ENCODE data around the gene GRIP1.

GRCh38 chr12:66359300-66359699, 319.6 kb downstream of the GRIP1 start:
- TF ChIP-seq POLR2AphosphoS5 (IDR thresholded peaks at IDR 0.05; ENCODE audit: low read depth, low read length) (no peak), POLR2A (IDR thresholded peaks at IDR 0.05; ENCODE audit: low read depth, low read length) (no peak)
